ENCODE results near the gene ZNF383.
"Not testable (repeated sequence)": the region's sequence is repeated elsewhere in the genome, so short reads cannot be mapped to it uniquely, and the experiment has no call there.

Gene ZNF383

GRCh38 chr19:37289229-37289628 lies 71.2 kb downstream of the ZNF383 start:
- not testable (repeated sequence) for H3K4me3 ChIP-seq (replicated peaks in 1 of 2; ENCODE audit: low read depth in 2 of 2, low read length in 2 of 2); DNase-seq (ENCODE audit: low read depth in 2 of 2)

- DNase-seq (ENCODE audit: low read depth in 2 of 2); H3K4me3 ChIP-seq (replicated peaks in 1 of 2; ENCODE audit: low read depth in 2 of 2, low read length in 2 of 2): not testable (repeated sequence)
Measured at GRCh38 chr19:37292998-37293939, 75.3 kb downstream of the ZNF383 start.

DNA sequence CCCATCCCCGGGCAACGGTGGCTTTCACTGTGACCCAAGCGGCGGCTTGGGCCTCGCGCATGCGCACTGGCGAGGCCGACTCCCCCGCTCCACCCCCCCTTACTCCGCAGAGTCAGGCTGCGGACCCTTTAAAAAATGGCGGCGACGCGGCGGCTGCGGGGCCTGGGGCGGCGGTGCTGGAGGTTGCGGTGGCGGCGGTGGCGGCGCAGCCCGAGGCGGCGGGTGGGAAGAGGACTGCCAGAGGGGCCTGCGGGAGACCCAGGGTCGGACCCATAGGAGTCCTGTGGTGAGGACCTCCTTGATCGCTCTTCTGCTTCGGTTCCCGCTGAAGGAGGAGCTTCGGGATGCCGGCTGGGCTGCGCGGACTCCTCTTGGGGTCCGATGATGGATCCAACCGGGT lies 76.2 kb downstream of the ZNF383 start:
- not testable (repeated sequence) for H3K4me3 ChIP-seq (replicated peaks in 1 of 2; ENCODE audit: low read depth in 2 of 2, low read length in 2 of 2); DNase-seq (ENCODE audit: low read depth in 2 of 2)

Measured in cardiac fibroblast (primary cell).